ENCODE data around the gene NR4A3.

DNA sequence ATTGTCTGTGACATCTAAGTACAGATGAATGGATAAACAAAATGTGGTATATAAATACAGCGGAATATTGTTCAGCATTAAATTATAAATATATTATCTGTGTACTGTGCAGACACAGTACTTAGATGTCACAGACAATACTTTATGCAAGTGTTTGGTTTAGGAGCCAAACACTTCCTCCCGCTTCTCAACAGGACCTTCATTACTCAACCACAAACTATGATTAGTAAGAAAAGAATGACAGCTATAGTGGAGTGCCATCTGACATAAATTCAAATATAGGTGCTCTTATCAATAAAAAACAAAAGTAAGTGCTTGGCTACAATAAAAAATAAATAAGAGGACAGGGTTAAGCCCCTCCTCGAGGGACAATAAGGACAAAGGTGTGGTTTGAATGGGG lies 45.9 kb downstream of the NR4A3 start:
- TF ChIP-seq, protein P1, sequence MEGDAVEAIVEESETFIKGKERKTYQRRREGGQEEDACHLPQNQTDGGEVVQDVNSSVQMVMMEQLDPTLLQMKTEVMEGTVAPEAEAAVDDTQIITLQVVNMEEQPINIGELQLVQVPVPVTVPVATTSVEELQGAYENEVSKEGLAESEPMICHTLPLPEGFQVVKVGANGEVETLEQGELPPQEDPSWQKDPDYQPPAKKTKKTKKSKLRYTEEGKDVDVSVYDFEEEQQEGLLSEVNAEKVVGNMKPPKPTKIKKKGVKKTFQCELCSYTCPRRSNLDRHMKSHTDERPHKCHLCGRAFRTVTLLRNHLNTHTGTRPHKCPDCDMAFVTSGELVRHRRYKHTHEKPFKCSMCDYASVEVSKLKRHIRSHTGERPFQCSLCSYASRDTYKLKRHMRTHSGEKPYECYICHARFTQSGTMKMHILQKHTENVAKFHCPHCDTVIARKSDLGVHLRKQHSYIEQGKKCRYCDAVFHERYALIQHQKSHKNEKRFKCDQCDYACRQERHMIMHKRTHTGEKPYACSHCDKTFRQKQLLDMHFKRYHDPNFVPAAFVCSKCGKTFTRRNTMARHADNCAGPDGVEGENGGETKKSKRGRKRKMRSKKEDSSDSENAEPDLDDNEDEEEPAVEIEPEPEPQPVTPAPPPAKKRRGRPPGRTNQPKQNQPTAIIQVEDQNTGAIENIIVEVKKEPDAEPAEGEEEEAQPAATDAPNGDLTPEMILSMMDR (IDR thresholded peaks at IDR 0.05; ENCODE audit: low read length), result no peak
- TF ChIP-seq EZH2 (optimal IDR thresholded peaks at IDR 0.05; ENCODE audit: low read depth, low read length), result no peak
